GM12873 (cell line): ENCODE measurements around the gene PTH1R.

Experiments
- TF ChIP-seq, protein P1 (sequence below): IDR thresholded peaks from 2 replicates; pipeline ENCODE4 v1.5.1; 2012; ENCODE audit warnings: low read depth, mild to moderate bottlenecking, moderate library complexity, low read length, control low read depth; ENCODE audit not compliant: insufficient read depth; ENCODE audit errors: missing control alignments

PTH1R gene

GRCh38 chr3:46921041-46921440, 43.5 kb downstream of the PTH1R start:
- TF ChIP-seq, protein P1, sequence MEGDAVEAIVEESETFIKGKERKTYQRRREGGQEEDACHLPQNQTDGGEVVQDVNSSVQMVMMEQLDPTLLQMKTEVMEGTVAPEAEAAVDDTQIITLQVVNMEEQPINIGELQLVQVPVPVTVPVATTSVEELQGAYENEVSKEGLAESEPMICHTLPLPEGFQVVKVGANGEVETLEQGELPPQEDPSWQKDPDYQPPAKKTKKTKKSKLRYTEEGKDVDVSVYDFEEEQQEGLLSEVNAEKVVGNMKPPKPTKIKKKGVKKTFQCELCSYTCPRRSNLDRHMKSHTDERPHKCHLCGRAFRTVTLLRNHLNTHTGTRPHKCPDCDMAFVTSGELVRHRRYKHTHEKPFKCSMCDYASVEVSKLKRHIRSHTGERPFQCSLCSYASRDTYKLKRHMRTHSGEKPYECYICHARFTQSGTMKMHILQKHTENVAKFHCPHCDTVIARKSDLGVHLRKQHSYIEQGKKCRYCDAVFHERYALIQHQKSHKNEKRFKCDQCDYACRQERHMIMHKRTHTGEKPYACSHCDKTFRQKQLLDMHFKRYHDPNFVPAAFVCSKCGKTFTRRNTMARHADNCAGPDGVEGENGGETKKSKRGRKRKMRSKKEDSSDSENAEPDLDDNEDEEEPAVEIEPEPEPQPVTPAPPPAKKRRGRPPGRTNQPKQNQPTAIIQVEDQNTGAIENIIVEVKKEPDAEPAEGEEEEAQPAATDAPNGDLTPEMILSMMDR = no peak

- TF ChIP-seq, protein P1 = no peak
Measured at GRCh38 chr3:46921871-46922271, 44.4 kb downstream of the PTH1R start.

DNA sequence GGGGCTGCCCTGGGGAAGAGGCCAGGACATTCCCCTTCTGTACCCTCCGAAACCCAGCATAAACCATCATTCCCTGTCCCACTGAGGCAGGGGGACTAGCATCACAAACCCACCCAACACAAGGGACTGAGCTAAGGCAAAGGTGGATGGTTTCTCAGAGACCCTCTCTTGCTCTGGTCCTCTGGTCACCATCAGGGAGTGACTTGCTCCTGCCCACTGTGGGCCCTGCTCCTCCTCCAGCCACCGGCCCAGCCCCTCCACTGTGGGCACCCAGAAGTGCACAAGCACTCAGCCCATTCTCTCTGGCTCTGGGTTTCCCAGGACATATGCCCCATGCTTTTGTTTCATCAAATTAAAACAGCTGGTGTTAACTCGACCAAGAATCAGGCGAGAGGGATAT, 44.9 kb downstream of the PTH1R start:
- TF ChIP-seq, protein P1 = no peak

GRCh38 chr3:46922871-46923558, 45.5 kb downstream of the PTH1R start:
- TF ChIP-seq, protein P1 = no peak

- TF ChIP-seq, protein P1 = peak; percentile 69
Measured at GRCh38 chr3:46923559-46924350, 46.2 kb downstream of the PTH1R start.

GRCh38 chr3:46924921-46925584, 47.5 kb downstream of the PTH1R start:
- TF ChIP-seq, protein P1 = no peak

DNA sequence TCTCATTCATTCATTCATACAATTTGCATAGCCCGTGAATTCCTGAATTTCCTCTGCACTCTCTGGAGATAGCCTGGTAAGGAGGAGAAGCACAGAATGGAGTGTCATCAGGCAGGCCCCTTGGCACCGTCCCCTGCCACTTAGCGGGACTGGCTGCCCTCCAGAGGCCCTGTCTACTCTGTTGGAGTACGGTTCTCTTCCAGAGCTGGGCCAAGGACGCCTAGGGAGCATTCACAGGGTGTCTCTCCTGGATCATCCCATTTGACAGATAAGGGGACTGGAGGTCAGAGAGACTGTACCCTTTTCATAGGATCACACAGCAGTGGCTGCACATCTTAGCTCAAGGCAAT, 48.0 kb downstream of the PTH1R start:
- TF ChIP-seq, protein P1 = no peak
